ENCODE data around the gene LPCAT3. TPM values are rescaled to one million over a fixed set of nuclear protein-coding genes. Genes with fewer than 3 reads are reported as not detected.

The LPCAT3 gene
- total RNA-seq, 1 experiment from 2014 or later: 56.6 TPM

DNA sequence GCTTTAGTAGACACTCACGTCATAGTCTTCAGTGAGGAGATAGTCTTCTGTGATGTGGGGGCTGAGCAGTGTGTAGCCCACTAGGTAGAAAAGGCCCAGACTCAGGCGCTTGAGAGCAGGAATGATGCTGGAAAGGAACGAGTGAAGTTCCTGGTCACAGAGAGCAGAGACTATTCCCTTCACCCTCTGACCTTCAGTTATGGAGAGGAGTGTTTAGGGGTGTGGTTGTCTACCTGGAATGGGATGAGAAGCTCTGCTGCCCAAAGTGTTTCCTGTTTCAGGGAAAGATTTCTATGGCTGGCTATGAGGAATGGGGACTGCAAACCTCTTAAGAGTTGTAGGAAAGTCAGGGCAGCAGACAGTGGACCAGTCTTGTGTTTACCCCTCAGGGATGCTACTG is 38.8 kb downstream of the LPCAT3 start:
- no peaks in the 10 kb centered on the region for H3K4me1 ChIP-seq (ENCODE audit: insufficient read depth, low read length, poor library complexity, severe bottlenecking)
- no peaks in the 10 kb centered on the region for H3K27me3 ChIP-seq (replicated peaks; ENCODE audit: insufficient read depth, low read depth, low read length, poor library complexity)
- no peak overlapping the region for H3K4me3 ChIP-seq (ENCODE audit: low read depth, low read length, poor library complexity, severe bottlenecking)
- H3K27ac ChIP-seq (ENCODE audit: low read depth, low read length, poor library complexity, severe bottlenecking): no peak overlapping the region
- H3K36me3 ChIP-seq (ENCODE audit: insufficient read depth, low read length, poor library complexity, severe bottlenecking): peaks cover 83% of the 10 kb centered on the region
- no TSS peak for BruUV-seq (replicated peaks)
- DNase-seq (ENCODE audit: low spot score): no peak
- no peak for TF ChIP-seq EZH2 (IDR thresholded peaks at IDR 0.05; ENCODE audit: borderline replicate concordance, low read depth, low read length, poor library complexity, severe bottlenecking)
- TF ChIP-seq, protein P1, sequence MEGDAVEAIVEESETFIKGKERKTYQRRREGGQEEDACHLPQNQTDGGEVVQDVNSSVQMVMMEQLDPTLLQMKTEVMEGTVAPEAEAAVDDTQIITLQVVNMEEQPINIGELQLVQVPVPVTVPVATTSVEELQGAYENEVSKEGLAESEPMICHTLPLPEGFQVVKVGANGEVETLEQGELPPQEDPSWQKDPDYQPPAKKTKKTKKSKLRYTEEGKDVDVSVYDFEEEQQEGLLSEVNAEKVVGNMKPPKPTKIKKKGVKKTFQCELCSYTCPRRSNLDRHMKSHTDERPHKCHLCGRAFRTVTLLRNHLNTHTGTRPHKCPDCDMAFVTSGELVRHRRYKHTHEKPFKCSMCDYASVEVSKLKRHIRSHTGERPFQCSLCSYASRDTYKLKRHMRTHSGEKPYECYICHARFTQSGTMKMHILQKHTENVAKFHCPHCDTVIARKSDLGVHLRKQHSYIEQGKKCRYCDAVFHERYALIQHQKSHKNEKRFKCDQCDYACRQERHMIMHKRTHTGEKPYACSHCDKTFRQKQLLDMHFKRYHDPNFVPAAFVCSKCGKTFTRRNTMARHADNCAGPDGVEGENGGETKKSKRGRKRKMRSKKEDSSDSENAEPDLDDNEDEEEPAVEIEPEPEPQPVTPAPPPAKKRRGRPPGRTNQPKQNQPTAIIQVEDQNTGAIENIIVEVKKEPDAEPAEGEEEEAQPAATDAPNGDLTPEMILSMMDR (conservative IDR thresholded peaks at IDR 0.05; ENCODE audit: low read depth, low read length): no peak
- ChIA-PET CTCF (no interaction called here), POLR2A (ENCODE audit: low non-redundant PET) (no interaction called here)
- intact Hi-C loops (cut with micrococcal nuclease; ENCODE audit: unreplicated experiment): no loop called here
- H3K9me3 ChIP-seq (ENCODE audit: low read depth, low read length, poor library complexity, severe bottlenecking): no peaks in the 10 kb centered on the region

DNA sequence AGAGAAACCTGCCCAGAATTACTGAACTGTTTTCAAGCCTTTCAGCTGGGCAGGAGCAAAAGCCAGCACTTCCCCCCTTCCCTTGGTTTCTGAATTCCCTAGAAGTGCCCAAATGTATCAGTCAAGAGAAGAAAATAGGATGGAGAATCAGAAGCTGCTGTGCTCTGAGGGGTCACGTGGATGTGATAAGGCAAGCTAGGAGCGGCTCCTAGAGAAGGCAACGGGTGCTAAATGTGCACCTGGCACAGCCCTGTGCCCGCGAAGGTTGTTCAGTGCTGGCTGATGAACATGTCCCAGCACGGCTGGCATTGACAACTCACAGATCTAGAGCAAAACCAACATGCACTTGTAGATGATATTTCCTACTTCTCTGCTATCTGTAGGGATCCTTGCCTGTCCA is 39.3 kb downstream of the LPCAT3 start:
- Histone ChIP-seq H3K27me3 (replicated peaks; ENCODE audit: insufficient read depth, low read depth, low read length, poor library complexity) (no peaks in the 10 kb centered on the region), H3K27ac (ENCODE audit: low read depth, low read length, poor library complexity, severe bottlenecking) (no peak overlapping the region), H3K36me3 (ENCODE audit: insufficient read depth, low read length, poor library complexity, severe bottlenecking) (peaks cover 86% of the 10 kb centered on the region), H3K4me1 (ENCODE audit: insufficient read depth, low read length, poor library complexity, severe bottlenecking) (no peaks in the 10 kb centered on the region), H3K9me3 (ENCODE audit: low read depth, low read length, poor library complexity, severe bottlenecking) (no peaks in the 10 kb centered on the region), H3K4me3 (ENCODE audit: low read depth, low read length, poor library complexity, severe bottlenecking) (no peak overlapping the region)
- intact Hi-C loops (cut with micrococcal nuclease; ENCODE audit: unreplicated experiment): no loop called here
- TF ChIP-seq, protein P1 (conservative IDR thresholded peaks at IDR 0.05; ENCODE audit: low read depth, low read length): no peak
- no peak for TF ChIP-seq EZH2 (IDR thresholded peaks at IDR 0.05; ENCODE audit: borderline replicate concordance, low read depth, low read length, poor library complexity, severe bottlenecking)
- POLR2A ChIA-PET (ENCODE audit: low non-redundant PET): no interaction called here
- CTCF ChIA-PET: no interaction called here
- DNase-seq (ENCODE audit: low spot score): no peak
- BruUV-seq (replicated peaks): no TSS peak

DNA sequence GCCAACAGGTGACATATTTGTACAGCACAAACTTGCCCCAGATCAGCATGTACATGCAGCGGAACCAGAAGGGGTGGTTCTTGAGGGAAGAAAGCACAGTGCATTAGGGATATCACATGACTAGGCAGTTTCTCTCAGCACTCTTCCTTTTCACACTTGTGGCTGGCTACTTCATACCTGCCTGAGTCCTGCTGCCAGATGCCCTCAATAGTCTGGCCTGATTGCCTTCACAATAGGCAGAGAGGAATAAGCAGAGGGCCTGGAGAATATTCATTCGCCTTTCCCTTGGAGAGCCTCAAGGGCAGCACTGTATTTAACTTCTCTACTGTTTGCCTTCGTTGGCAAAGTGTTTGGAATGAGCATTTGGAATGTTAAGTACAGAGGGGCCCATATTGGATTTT is 39.7 kb downstream of the LPCAT3 start:
- no TSS peak for BruUV-seq (replicated peaks)
- H3K4me3 ChIP-seq (ENCODE audit: low read depth, low read length, poor library complexity, severe bottlenecking): no peak overlapping the region
- no peaks in the 10 kb centered on the region for H3K27me3 ChIP-seq (replicated peaks; ENCODE audit: insufficient read depth, low read depth, low read length, poor library complexity)
- H3K36me3 ChIP-seq (ENCODE audit: insufficient read depth, low read length, poor library complexity, severe bottlenecking): peaks cover 87% of the 10 kb centered on the region
- intact Hi-C loops (cut with micrococcal nuclease; ENCODE audit: unreplicated experiment): no loop called here
- DNase-seq (ENCODE audit: low spot score): no peak
- TF ChIP-seq, protein P1 (conservative IDR thresholded peaks at IDR 0.05; ENCODE audit: low read depth, low read length): no peak
- TF ChIP-seq EZH2 (IDR thresholded peaks at IDR 0.05; ENCODE audit: borderline replicate concordance, low read depth, low read length, poor library complexity, severe bottlenecking): no peak
- ChIA-PET POLR2A (ENCODE audit: low non-redundant PET) (no interaction called here), CTCF (no interaction called here)
- no peaks in the 10 kb centered on the region for H3K9me3 ChIP-seq (ENCODE audit: low read depth, low read length, poor library complexity, severe bottlenecking)
- H3K27ac ChIP-seq (ENCODE audit: low read depth, low read length, poor library complexity, severe bottlenecking): no peak overlapping the region
- no peaks in the 10 kb centered on the region for H3K4me1 ChIP-seq (ENCODE audit: insufficient read depth, low read length, poor library complexity, severe bottlenecking)
